HCT116 (cell line): ENCODE measurements around the gene POGK. TPM values are rescaled to one million over a fixed set of nuclear protein-coding genes. Genes with fewer than 3 reads are reported as not detected.

ENCODE experiments used
- ATAC-seq: fragments of 200-7000 bp; cut with Tn5 transposase; 2 replicates; pipeline ENCODE4 v1.9.1; 2020; ENCODE audit warnings: mild to moderate bottlenecking, moderate library complexity
- BruUV-seq: library from RNA; stranded (reverse); fragments of 400-500 nt; replicated peaks from 2 replicates; lab custom pipeline; 2021; lab: Mats Ljungman, UMichigan
- CTCF ChIA-PET: fragments of 300-600 bp; sonication (Branson Sonifier 250); formaldehyde crosslinking; loops from one replicate; lab custom pipeline; 2021; ENCODE audit warnings: antibody characterized with exemption; lab: Charles Lee
- POLR2A ChIA-PET: fragments of 300-600, 350-600 bp; sonication (Branson Sonifier 250); formaldehyde crosslinking; loops from one replicate; lab custom pipeline; 2021; ENCODE audit warnings: antibody characterized with exemption; lab: Charles Lee
- RAD21 ChIA-PET, 2 experiments: fragments of 300-600 bp; sonication (Branson Sonifier 250); formaldehyde crosslinking; loops; one replicate each; lab custom pipeline; 2023; ENCODE audit warnings: low total read pairs in 2 of 2; ENCODE audit not compliant: uncharacterized antibody in 2 of 2, unreplicated experiment in 2 of 2, low non-redundant PET in 1 of 2; lab: Charles Lee
- DNase-seq: peaks from one replicate; pipeline ENCODE4 v3.0.0-alpha.2; 2010; ENCODE audit warnings: low read depth, low spot score
- H2AFZ ChIP-seq: fragments of 200-600 bp; shearing (Covaris generic), sonication (generic); 2 replicates; pipeline ENCODE4 v1.6.1; 2017; ENCODE audit warnings: low read depth, mixed run types, mixed read lengths, antibody characterized with exemption, low read length; ENCODE audit not compliant: poor library complexity, severe bottlenecking
- H3K27ac ChIP-seq: 2 replicates; pipeline ENCODE4 v1.5.1; 2012; ENCODE audit warnings: low read depth, low read length
- H3K27me3 ChIP-seq: fragments of 200-600 bp; sonication (generic); 2 replicates; pipeline ENCODE4 v1.6.1; 2016; ENCODE audit warnings: mixed run types, low read length, mixed read lengths; ENCODE audit not compliant: insufficient read depth
- H3K36me3 ChIP-seq, 2 experiments: fragments of 200-500 bp in 1 of 2; fragments of 200-600 bp in 1 of 2; sonication (Bioruptor generic) in 1 of 2; sonication (generic) in 1 of 2; 2 replicates each; pipeline versions ENCODE4 v1.5.1 to v1.6.1; 2014 to 2016; ENCODE audit warnings: low read length in 2 of 2, inconsistent platforms in 1 of 2, mixed read lengths in 1 of 2, mixed run types in 1 of 2; ENCODE audit not compliant: insufficient read depth in 2 of 2, control insufficient read depth in 1 of 2
- H3K4me1 ChIP-seq, 2 experiments: fragments of 200-600 bp in 1 of 2; sonication (generic) in 1 of 2; 2 replicates each; pipeline versions ENCODE4 v1.5.1 to v1.6.1; 2012 to 2017; ENCODE audit warnings: low read length in 2 of 2, inconsistent platforms in 1 of 2, mild to moderate bottlenecking in 1 of 2, mixed read lengths in 1 of 2, mixed run types in 1 of 2, moderate library complexity in 1 of 2; ENCODE audit not compliant: insufficient read depth in 2 of 2, control insufficient read depth in 1 of 2
- H3K4me2 ChIP-seq: fragments of 200-600 bp; sonication (generic); 2 replicates; pipeline ENCODE4 v1.6.1; 2017; ENCODE audit warnings: mixed run types, low read length, mixed read lengths
- H3K4me3 ChIP-seq, 2 experiments: fragments of 200-600 bp in 1 of 2; sonication (generic) in 1 of 2; replicated peaks in 1 of 2; 2 replicates each; pipeline ENCODE4 v1.5.1; 2011 to 2016; ENCODE audit warnings: low read length in 2 of 2, control low read depth in 1 of 2, low read depth in 1 of 2, mild to moderate bottlenecking in 1 of 2, mixed read lengths in 1 of 2, mixed run types in 1 of 2
- H3K79me2 ChIP-seq: fragments of 200-600 bp; sonication (generic); 2 replicates; pipeline ENCODE4 v1.6.1; 2017; ENCODE audit warnings: mild to moderate bottlenecking, mixed run types, low read length, moderate library complexity, mixed read lengths; ENCODE audit not compliant: insufficient read depth
- H3K9ac ChIP-seq: fragments of 200-600 bp; sonication (generic); 2 replicates; pipeline ENCODE4 v1.6.1; 2016; ENCODE audit warnings: low read length, mixed read lengths
- H3K9me2 ChIP-seq: fragments of 200-600 bp; sonication (generic), shearing (Covaris generic); 2 replicates; pipeline ENCODE4 v1.6.1; 2017; ENCODE audit warnings: mixed run types, mild to moderate bottlenecking, moderate library complexity; ENCODE audit not compliant: insufficient read depth
- H3K9me3 ChIP-seq, 2 experiments: fragments of 200-500 bp in 1 of 2; fragments of 200-600 bp in 1 of 2; sonication (Bioruptor generic) in 1 of 2; sonication (generic) in 1 of 2; 2 replicates each; pipeline ENCODE4 v1.6.1; 2014 to 2017; ENCODE audit warnings: low read length in 2 of 2, mixed read lengths in 2 of 2, inconsistent platforms in 1 of 2, low read depth in 1 of 2, mild to moderate bottlenecking in 1 of 2, mixed run types in 1 of 2, moderate library complexity in 1 of 2; ENCODE audit not compliant: control insufficient read depth in 1 of 2, insufficient read depth in 1 of 2
- H4K20me1 ChIP-seq: fragments of 200-600 bp; sonication (generic), shearing (Covaris generic); 2 replicates; pipeline ENCODE4 v1.6.1; 2017; ENCODE audit warnings: mixed run types, mild to moderate bottlenecking, moderate library complexity; ENCODE audit not compliant: insufficient read depth
- ATF3 ChIP-seq: IDR thresholded peaks from 2 replicates; pipeline ENCODE4 v1.6.1; 2012
- CBX3 ChIP-seq: IDR thresholded peaks from 2 replicates; pipeline ENCODE4 v1.6.1; 2012; ENCODE audit warnings: low read depth
- EGR1 ChIP-seq: IDR thresholded peaks from 2 replicates; pipeline ENCODE4 v1.6.1; 2012; ENCODE audit warnings: low read depth
- ELF1 ChIP-seq: IDR thresholded peaks from 2 replicates; pipeline ENCODE4 v1.6.1; 2012; ENCODE audit warnings: low read depth, borderline replicate concordance
- EZH2 ChIP-seq: fragments of 200-600 bp; sonication (generic); IDR thresholded peaks from 2 replicates; pipeline ENCODE4 v1.6.1; 2017; ENCODE audit warnings: antibody characterized with exemption, mixed run types
- EZH2phosphoT487 ChIP-seq: fragments of 200-600 bp; IDR thresholded peaks from 2 replicates; pipeline ENCODE4 v1.6.1; 2018; ENCODE audit warnings: antibody characterized with exemption, borderline replicate concordance
- FOSL1 ChIP-seq: IDR thresholded peaks from 2 replicates; pipeline ENCODE4 v1.6.1; 2012; ENCODE audit warnings: low read depth
- JUND ChIP-seq: IDR thresholded peaks from 2 replicates; pipeline ENCODE4 v1.6.1; 2012
- POLR2A ChIP-seq: IDR thresholded peaks from 2 replicates; pipeline ENCODE4 v1.7.0; 2011; ENCODE audit warnings: borderline replicate concordance; ENCODE audit not compliant: insufficient read depth, insufficient read length; ENCODE audit errors: extremely low read depth
- POLR2AphosphoS5 ChIP-seq: IDR thresholded peaks from 2 replicates; pipeline ENCODE4 v1.6.1; 2011; ENCODE audit warnings: mild to moderate bottlenecking, low read depth, low read length, moderate library complexity
- REST ChIP-seq: IDR thresholded peaks from 2 replicates; pipeline ENCODE4 v1.6.1; 2012; ENCODE audit warnings: low read depth
- SIN3A ChIP-seq: IDR thresholded peaks from 2 replicates; pipeline ENCODE4 v1.6.1; 2012; ENCODE audit warnings: low read depth
- SP1 ChIP-seq: IDR thresholded peaks from 2 replicates; pipeline ENCODE4 v1.6.1; 2012; ENCODE audit warnings: low read depth
- SRF ChIP-seq: IDR thresholded peaks from 2 replicates; pipeline ENCODE4 v1.6.1; 2012; ENCODE audit warnings: low read depth
- TCF7L2 ChIP-seq: IDR thresholded peaks from 2 replicates; pipeline ENCODE4 v1.7.0; 2011; ENCODE audit warnings: borderline replicate concordance, inconsistent platforms; ENCODE audit not compliant: insufficient read depth, insufficient read length; ENCODE audit errors: extremely low read depth
- YY1 ChIP-seq: IDR thresholded peaks from 2 replicates; pipeline ENCODE4 v1.6.1; 2011; ENCODE audit warnings: low read length, low read depth, moderate library complexity, mild to moderate bottlenecking; ENCODE audit not compliant: insufficient replicate concordance; ENCODE audit errors: extremely low read depth
- ZBTB33 ChIP-seq: IDR thresholded peaks from 2 replicates; pipeline ENCODE4 v1.6.1; 2011; ENCODE audit warnings: mild to moderate bottlenecking, low read length, moderate library complexity; ENCODE audit not compliant: insufficient replicate concordance; ENCODE audit errors: extremely low read depth
- ZNF274 ChIP-seq: fragments of 200-500 bp; sonication (Bioruptor generic); IDR thresholded peaks from 2 replicates; pipeline ENCODE4 v1.6.1; 2014; ENCODE audit warnings: mild to moderate bottlenecking, low read depth, low read length, inconsistent platforms
- intact Hi-C: fragments of 100-400 bp; cut with micrococcal nuclease; formaldehyde crosslinking; loops from 2 replicates; pipeline ENCODE4 v1.10.0; 2022
- total RNA-seq: library from RNA; stranded (reverse); gene quantifications from one replicate; pipeline ENCODE4 v1.2.1, GENCODE V29; 2021; ENCODE audit not compliant: unreplicated experiment
- TF ChIP-seq, protein P1 (sequence below), 3 experiments: fragments of 200-600 bp in 1 of 3; sonication (generic) in 1 of 3; IDR thresholded peaks in 2 of 3; conservative IDR thresholded peaks in 1 of 3; 2 replicates each; pipeline ENCODE4 v1.5.1; 2012 to 2017; ENCODE audit warnings: low read depth in 2 of 3, low read length in 2 of 3, antibody characterized with exemption in 1 of 3, borderline replicate concordance in 1 of 3, control low read depth in 1 of 3, mild to moderate bottlenecking in 1 of 3, mixed read lengths in 1 of 3, mixed run types in 1 of 3, moderate library complexity in 1 of 3; ENCODE audit not compliant: insufficient read depth in 1 of 3
- TF ChIP-seq, protein P2 (sequence below): IDR thresholded peaks from 2 replicates; pipeline ENCODE4 v1.6.1; 2012

Gene POGK
- total RNA-seq, 1 experiment from 2014 or later = 35.6 TPM

GRCh38 chr1:166858726-166859419 is 19.6 kb downstream of the POGK start:
- Histone ChIP-seq H3K9ac (no peak overlapping the region), H3K27ac (no peak overlapping the region), H3K36me3 (peaks cover 43 to 49% of the 10 kb centered on the region in 2 experiments; a peak in 3 of 4 replicates), H3K4me3 (no peak overlapping the region), H3K9me3 (no peaks in the 10 kb centered on the region), H3K79me2 (peaks cover 35% of the 10 kb centered on the region), H3K27me3 (no peaks in the 10 kb centered on the region), H2AFZ (no peak overlapping the region), H3K9me2 (no peaks in the 10 kb centered on the region), H4K20me1 (no peaks in the 10 kb centered on the region), H3K4me1 (no peaks in the 10 kb centered on the region), H3K4me2 (no peak overlapping the region)
- ChIA-PET RAD21 (no interaction called here), CTCF (interaction anchor here (1.2 kb wide), 1 partner anchor 934 kb away, joined by 3 read pairs; no protein-coding TSS in a partner anchor), POLR2A (no interaction called here)
- intact Hi-C loops = no loop called here
- TF ChIP-seq CBX3 = no peak
- no peak for TF ChIP-seq ZNF274
- no peak for TF ChIP-seq SIN3A
- TF ChIP-seq, protein P1, sequence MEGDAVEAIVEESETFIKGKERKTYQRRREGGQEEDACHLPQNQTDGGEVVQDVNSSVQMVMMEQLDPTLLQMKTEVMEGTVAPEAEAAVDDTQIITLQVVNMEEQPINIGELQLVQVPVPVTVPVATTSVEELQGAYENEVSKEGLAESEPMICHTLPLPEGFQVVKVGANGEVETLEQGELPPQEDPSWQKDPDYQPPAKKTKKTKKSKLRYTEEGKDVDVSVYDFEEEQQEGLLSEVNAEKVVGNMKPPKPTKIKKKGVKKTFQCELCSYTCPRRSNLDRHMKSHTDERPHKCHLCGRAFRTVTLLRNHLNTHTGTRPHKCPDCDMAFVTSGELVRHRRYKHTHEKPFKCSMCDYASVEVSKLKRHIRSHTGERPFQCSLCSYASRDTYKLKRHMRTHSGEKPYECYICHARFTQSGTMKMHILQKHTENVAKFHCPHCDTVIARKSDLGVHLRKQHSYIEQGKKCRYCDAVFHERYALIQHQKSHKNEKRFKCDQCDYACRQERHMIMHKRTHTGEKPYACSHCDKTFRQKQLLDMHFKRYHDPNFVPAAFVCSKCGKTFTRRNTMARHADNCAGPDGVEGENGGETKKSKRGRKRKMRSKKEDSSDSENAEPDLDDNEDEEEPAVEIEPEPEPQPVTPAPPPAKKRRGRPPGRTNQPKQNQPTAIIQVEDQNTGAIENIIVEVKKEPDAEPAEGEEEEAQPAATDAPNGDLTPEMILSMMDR (IDR thresholded peaks at IDR 0.05 in 2 of 3, conservative IDR thresholded peaks at IDR 0.05 in 1 of 3; ENCODE audit: borderline replicate concordance in 1 of 3, insufficient read depth in 1 of 3, low read depth in 2 of 3, low read length in 2 of 3) = no peak
- no peak for TF ChIP-seq ZBTB33
- TF ChIP-seq EGR1 = no peak
- TF ChIP-seq REST = no peak
- no peak for TF ChIP-seq POLR2A
- no peak for TF ChIP-seq EZH2phosphoT487
- TF ChIP-seq, protein P2, sequence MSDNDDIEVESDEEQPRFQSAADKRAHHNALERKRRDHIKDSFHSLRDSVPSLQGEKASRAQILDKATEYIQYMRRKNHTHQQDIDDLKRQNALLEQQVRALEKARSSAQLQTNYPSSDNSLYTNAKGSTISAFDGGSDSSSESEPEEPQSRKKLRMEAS = no peak
- no peak for TF ChIP-seq FOSL1
- TF ChIP-seq YY1 = no peak
- TF ChIP-seq ELF1 = no peak
- no peak for TF ChIP-seq SP1
- no peak for TF ChIP-seq ATF3
- TF ChIP-seq POLR2AphosphoS5 = no peak
- TF ChIP-seq JUND = no peak
- no peak for TF ChIP-seq TCF7L2
- no peak for TF ChIP-seq SRF
- no peak for TF ChIP-seq EZH2
- no TSS peak for BruUV-seq
- DNase-seq (no peak), ATAC-seq (no peak)
